DND-41 (cell line): ENCODE measurements around the gene PEPD.

Experiments
- EZH2 ChIP-seq: IDR thresholded peaks from 3 replicates; pipeline ENCODE4 v1.6.1; 2012; ENCODE audit warnings: borderline replicate concordance, low read depth, mild to moderate bottlenecking, moderate library complexity, low read length, inconsistent platforms; ENCODE audit not compliant: severe bottlenecking
- TF ChIP-seq, protein P1 (sequence below): IDR thresholded peaks from 2 replicates; pipeline ENCODE4 v1.5.1; 2012; ENCODE audit warnings: borderline replicate concordance, low read length, moderate library complexity, mild to moderate bottlenecking; ENCODE audit not compliant: poor library complexity, severe bottlenecking; ENCODE audit errors: extremely low read depth

DNA sequence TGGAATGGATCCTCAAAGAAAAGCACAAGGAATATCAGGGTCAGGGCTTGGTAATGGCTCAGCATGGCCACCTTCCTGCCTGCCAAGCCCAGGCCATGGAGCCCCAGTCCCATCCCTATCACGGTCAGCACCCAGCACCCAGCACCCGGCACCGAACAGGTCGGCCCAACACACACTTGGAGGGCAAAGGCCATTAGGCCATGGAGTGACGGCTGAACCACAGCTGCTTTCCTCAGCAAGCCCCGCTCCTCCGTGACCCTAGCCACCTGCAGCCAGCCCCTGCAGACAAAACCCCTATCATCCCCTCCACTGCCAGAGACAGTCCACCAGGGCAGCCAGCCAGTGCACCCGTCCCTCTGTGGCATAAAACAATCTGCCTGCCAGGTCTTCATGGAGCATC, 20.6 kb downstream of the PEPD start:
- TF ChIP-seq, protein P1, sequence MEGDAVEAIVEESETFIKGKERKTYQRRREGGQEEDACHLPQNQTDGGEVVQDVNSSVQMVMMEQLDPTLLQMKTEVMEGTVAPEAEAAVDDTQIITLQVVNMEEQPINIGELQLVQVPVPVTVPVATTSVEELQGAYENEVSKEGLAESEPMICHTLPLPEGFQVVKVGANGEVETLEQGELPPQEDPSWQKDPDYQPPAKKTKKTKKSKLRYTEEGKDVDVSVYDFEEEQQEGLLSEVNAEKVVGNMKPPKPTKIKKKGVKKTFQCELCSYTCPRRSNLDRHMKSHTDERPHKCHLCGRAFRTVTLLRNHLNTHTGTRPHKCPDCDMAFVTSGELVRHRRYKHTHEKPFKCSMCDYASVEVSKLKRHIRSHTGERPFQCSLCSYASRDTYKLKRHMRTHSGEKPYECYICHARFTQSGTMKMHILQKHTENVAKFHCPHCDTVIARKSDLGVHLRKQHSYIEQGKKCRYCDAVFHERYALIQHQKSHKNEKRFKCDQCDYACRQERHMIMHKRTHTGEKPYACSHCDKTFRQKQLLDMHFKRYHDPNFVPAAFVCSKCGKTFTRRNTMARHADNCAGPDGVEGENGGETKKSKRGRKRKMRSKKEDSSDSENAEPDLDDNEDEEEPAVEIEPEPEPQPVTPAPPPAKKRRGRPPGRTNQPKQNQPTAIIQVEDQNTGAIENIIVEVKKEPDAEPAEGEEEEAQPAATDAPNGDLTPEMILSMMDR, result no peak
- no peak for TF ChIP-seq EZH2
